ENCODE results near the gene GPATCH2.

- TF ChIP-seq CTCF (IDR thresholded peaks at IDR 0.05; ENCODE audit: low read length) (no peak), EZH2 (IDR thresholded peaks at IDR 0.05; ENCODE audit: borderline replicate concordance, low read length) (no peak)
These were observed 198.6 kb downstream of the GPATCH2 start for GRCh38 chr1:217432339-217432738.
